Body of pancreas (tissue), 4 donors: ENCODE results near the gene SLC30A1.

Experiments
- POLR2A ChIP-seq, 3 donors: fragments of 450-650 bp; IDR thresholded peaks; one replicate each; pipeline ENCODE4 v1.6.1; 2016; ENCODE audit warnings: antibody characterized with exemption in 3 of 3, mild to moderate bottlenecking in 2 of 3
- TF ChIP-seq, protein P1 (sequence below), 7 experiments: fragments of 450-650 bp in 4 of 7; fragments of 200-600 bp in 3 of 7; sonication (generic) in 3 of 7; IDR thresholded peaks; one replicate each; pipeline ENCODE4 v1.5.1; 2016 to 2019; ENCODE audit warnings: antibody characterized with exemption in 7 of 7

DNA sequence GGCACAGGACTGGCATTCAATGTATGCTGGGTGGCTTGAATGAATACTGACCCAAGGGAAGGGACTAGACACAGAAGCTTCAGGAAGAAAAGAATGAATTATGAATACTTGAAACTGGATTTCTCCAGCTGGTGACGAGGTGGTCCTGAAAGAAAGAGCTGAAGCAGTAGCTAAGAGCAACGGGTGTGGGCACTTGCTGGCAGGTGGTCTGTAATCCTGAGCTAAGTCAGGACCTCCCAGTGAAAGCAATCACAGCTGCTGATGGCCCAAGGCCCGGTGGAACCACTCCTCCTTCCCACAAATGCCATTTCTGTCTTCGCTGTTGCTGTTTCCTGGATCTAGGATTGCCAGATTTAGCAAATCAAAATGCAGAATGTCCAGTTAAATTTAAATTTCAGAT is 49.5 kb upstream of the SLC30A1 start:
- TF ChIP-seq POLR2A (IDR thresholded peaks at IDR 0.05): no peak
- TF ChIP-seq, protein P1, sequence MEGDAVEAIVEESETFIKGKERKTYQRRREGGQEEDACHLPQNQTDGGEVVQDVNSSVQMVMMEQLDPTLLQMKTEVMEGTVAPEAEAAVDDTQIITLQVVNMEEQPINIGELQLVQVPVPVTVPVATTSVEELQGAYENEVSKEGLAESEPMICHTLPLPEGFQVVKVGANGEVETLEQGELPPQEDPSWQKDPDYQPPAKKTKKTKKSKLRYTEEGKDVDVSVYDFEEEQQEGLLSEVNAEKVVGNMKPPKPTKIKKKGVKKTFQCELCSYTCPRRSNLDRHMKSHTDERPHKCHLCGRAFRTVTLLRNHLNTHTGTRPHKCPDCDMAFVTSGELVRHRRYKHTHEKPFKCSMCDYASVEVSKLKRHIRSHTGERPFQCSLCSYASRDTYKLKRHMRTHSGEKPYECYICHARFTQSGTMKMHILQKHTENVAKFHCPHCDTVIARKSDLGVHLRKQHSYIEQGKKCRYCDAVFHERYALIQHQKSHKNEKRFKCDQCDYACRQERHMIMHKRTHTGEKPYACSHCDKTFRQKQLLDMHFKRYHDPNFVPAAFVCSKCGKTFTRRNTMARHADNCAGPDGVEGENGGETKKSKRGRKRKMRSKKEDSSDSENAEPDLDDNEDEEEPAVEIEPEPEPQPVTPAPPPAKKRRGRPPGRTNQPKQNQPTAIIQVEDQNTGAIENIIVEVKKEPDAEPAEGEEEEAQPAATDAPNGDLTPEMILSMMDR (IDR thresholded peaks at IDR 0.05): no peak
